Panc1 (cell line): Measurements from ENCODE around the gene TRERF1. TPM values are rescaled to one million over a fixed set of nuclear protein-coding genes. Genes with fewer than 3 reads are reported as not detected.

ENCODE experiments used
- ATAC-seq: fragments of 200-7000 bp; cut with Tn5 transposase; 2 replicates; pipeline ENCODE4 v1.9.1; 2020; ENCODE audit warnings: mild to moderate bottlenecking, moderate library complexity
- BruUV-seq: library from RNA; stranded (reverse); fragments of 400-500 nt; replicated peaks from 2 replicates; lab custom pipeline; 2021; lab: Mats Ljungman, UMichigan
- CTCF ChIA-PET: fragments of 300-600 bp; sonication (Branson Sonifier 250); formaldehyde crosslinking; loops from one replicate; lab custom pipeline; 2022; ENCODE audit warnings: antibody characterized with exemption; lab: Charles Lee
- POLR2A ChIA-PET: fragments of 300-600 bp; sonication (Branson Sonifier 250); formaldehyde crosslinking; loops from one replicate; lab custom pipeline; 2022; ENCODE audit warnings: antibody characterized with exemption; lab: Charles Lee
- DNase-seq: peaks from one replicate; pipeline ENCODE4 v3.0.0-alpha.2; 2010; ENCODE audit warnings: low read depth, low spot score
- H3K27ac ChIP-seq: 2 replicates; pipeline ENCODE4 v1.5.1; 2011; ENCODE audit warnings: mild to moderate bottlenecking, low read length, inconsistent platforms
- H3K27me3 ChIP-seq: fragments of 200-500 bp; sonication (Bioruptor generic); 2 replicates; pipeline ENCODE4 v1.6.0; 2014; ENCODE audit warnings: low read length, inconsistent platforms; ENCODE audit not compliant: control insufficient read depth, insufficient read depth
- H3K36me3 ChIP-seq: fragments of 200-500 bp; sonication (Bioruptor generic); 2 replicates; pipeline ENCODE4 v1.5.1; 2014; ENCODE audit warnings: inconsistent platforms, mild to moderate bottlenecking, low read length, moderate library complexity; ENCODE audit not compliant: control insufficient read depth, insufficient read depth
- H3K4me1 ChIP-seq: 2 replicates; pipeline ENCODE4 v1.5.1; 2011; ENCODE audit warnings: inconsistent platforms, mild to moderate bottlenecking, low read length, moderate library complexity; ENCODE audit not compliant: control insufficient read depth, insufficient read depth
- H3K4me3 ChIP-seq, 2 experiments: 2 replicates each; pipeline ENCODE4 v1.5.1; 2011 to 2012; ENCODE audit warnings: low read depth in 2 of 2, low read length in 2 of 2, mild to moderate bottlenecking in 2 of 2, inconsistent platforms in 1 of 2, moderate library complexity in 1 of 2
- H3K9me3 ChIP-seq: fragments of 200-500 bp; sonication (Bioruptor generic); 2 replicates; pipeline ENCODE4 v1.5.1; 2014; ENCODE audit warnings: low read depth, mild to moderate bottlenecking, inconsistent platforms, low read length, moderate library complexity; ENCODE audit not compliant: control insufficient read depth, insufficient read depth
- CTCF ChIP-seq: fragments of 450-650 bp; IDR thresholded peaks from 2 replicates; pipeline ENCODE4 v1.5.1; 2017; ENCODE audit warnings: mild to moderate bottlenecking
- POLR2AphosphoS5 ChIP-seq: IDR thresholded peaks from 2 replicates; pipeline ENCODE4 v1.6.1; 2012; ENCODE audit warnings: mild to moderate bottlenecking, low read depth, low read length, moderate library complexity
- REST ChIP-seq, 2 experiments: IDR thresholded peaks; 2 replicates each; pipeline ENCODE4 v1.6.1; 2011 to 2012; ENCODE audit warnings: low read depth in 2 of 2, control low read depth in 1 of 2, low read length in 1 of 2, mild to moderate bottlenecking in 1 of 2, moderate library complexity in 1 of 2; ENCODE audit not compliant: insufficient read depth in 1 of 2
- SIN3A ChIP-seq: IDR thresholded peaks from 2 replicates; pipeline ENCODE4 v1.6.1; 2012; ENCODE audit warnings: low read depth, mild to moderate bottlenecking, low read length, moderate library complexity, borderline replicate concordance; ENCODE audit not compliant: insufficient read depth
- TCF7L2 ChIP-seq: IDR thresholded peaks from 2 replicates; pipeline ENCODE4 v1.6.1; 2011; ENCODE audit warnings: mild to moderate bottlenecking, low read depth, low read length, inconsistent platforms
- in situ Hi-C: cut with HindIII; loops from 2 replicates; pipeline ENCODE4 v1.10.0; 2016; ENCODE audit warnings: low sequenced_read_pairs, low pct_unique_long_range_greater_than_20kb
- intact Hi-C: fragments of 100-400 bp; cut with micrococcal nuclease; formaldehyde crosslinking; loops from one replicate; pipeline ENCODE4 v1.10.0; 2022; ENCODE audit not compliant: unreplicated experiment
- total RNA-seq: library from RNA; stranded (reverse); gene quantifications from one replicate; pipeline ENCODE4 v1.2.1, GENCODE V29; 2021; ENCODE audit not compliant: unreplicated experiment

The TRERF1 gene
- total RNA-seq, 1 experiment from 2014 or later: 30.6 TPM

- H3K36me3 ChIP-seq: peaks cover 7% of the 10 kb centered on the region
- CTCF ChIA-PET: interaction anchor here (0.6 kb wide), 1 partner anchor 214 kb away, joined by 10 read pairs; the partner anchor contains the start of gene TRERF1
- in situ Hi-C loops (no loop called here), intact Hi-C loops (no loop called here)
- no peak overlapping the region for H3K4me3 ChIP-seq
- no peaks in the 10 kb centered on the region for H3K27me3 ChIP-seq
- no peak for ATAC-seq
- peak overlapping the region; percentile 36; the same call in 1 of the 2 replicates for H3K27ac ChIP-seq
- POLR2A ChIA-PET: no interaction called here
- TF ChIP-seq TCF7L2: no peak
- TF ChIP-seq CTCF: no peak
- no peak for TF ChIP-seq SIN3A
- TF ChIP-seq POLR2AphosphoS5: no peak
- TF ChIP-seq REST (IDR thresholded peaks at IDR 0.05; ENCODE audit: insufficient read depth in 1 of 2, low read depth in 2 of 2, low read length in 1 of 2): no peak
- DNase-seq: no peak
- BruUV-seq: no TSS peak
- H3K9me3 ChIP-seq: no peaks in the 10 kb centered on the region
- H3K4me1 ChIP-seq: peaks cover 11% of the 10 kb centered on the region
These were observed 213.9 kb downstream of the TRERF1 start for GRCh38 chr6:42237857-42238256.

DNA sequence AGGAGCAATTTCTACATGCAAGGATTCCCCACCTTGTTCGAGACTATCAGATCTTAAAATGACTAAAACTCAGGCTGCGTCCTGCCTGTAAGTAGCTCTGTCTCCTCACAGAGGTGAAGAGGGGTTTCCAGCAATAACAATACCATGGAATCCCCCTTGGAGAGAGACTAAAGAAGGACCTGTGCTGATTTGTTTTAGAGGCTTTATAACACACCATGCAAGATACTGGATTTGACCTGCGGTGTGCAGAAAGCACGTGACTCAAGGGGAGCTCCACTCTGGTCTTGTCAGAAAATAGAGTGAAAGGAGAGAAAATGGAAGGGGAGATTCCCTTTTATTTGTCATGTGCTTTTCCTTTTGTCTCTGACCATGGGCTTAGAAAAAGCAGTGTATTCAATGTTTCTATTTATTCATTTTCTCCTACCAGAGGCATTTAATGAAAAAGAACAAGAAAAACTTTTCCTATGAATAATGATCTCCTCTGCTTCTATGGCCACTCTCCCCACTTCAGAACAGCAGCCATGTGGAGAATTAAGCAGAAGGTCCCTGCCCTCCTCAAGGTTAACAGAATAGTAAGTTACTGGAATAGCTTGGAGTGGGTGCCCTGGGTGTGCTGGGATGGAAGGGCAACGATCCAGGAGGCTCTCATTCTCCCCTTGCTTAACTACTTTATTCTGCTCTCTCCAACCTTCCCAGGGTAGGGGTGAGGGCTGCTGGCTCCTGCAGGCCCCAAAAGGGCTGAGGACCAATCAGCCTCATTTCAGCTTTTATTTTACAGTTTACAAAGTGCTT lies 214.8 kb downstream of the TRERF1 start:
- POLR2A ChIA-PET: no interaction called here
- peaks cover 11% of the 10 kb centered on the region for H3K4me1 ChIP-seq
- ATAC-seq (no peak), DNase-seq (no peak)
- peaks cover 3% of the 10 kb centered on the region for H3K36me3 ChIP-seq
- no peaks in the 10 kb centered on the region for H3K9me3 ChIP-seq
- in situ Hi-C loops (no loop called here), intact Hi-C loops (no loop called here)
- H3K4me3 ChIP-seq: no peak overlapping the region
- TF ChIP-seq CTCF (no peak), POLR2AphosphoS5 (no peak), SIN3A (no peak), TCF7L2 (no peak), REST (IDR thresholded peaks at IDR 0.05; ENCODE audit: insufficient read depth in 1 of 2, low read depth in 2 of 2, low read length in 1 of 2) (no peak)
- BruUV-seq: no TSS peak
- CTCF ChIA-PET: interaction anchor here (0.6 kb wide), 1 partner anchor 215 kb away, joined by 10 read pairs; the partner anchor contains the start of gene TRERF1
- peak overlapping the region; percentile 36 for H3K27ac ChIP-seq
- no peaks in the 10 kb centered on the region for H3K27me3 ChIP-seq
